ENCODE data around the gene IKZF3. TPM values are rescaled to one million over a fixed set of nuclear protein-coding genes. Genes with fewer than 3 reads are reported as not detected.

Gene IKZF3
- total RNA-seq, 1 experiment from 2014 or later: 0.22 TPM

DNA sequence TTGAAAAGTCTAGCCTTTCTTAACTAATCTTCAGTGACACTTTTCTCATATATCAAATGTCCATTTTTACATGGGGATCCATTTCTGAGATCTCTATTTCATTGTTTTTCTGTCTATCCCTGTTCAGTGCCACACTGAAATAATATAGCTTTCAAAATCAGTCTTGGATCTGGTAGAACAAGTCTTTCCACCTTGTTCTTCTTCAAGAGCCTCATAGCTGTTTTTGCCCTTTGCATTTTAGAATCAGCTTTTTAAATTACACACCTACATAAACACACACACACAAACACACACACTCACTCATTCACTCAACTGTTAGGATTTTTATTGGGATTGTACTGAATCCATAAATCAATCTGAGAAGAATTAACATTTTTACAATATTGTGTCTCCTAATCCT, 35.1 kb upstream of the IKZF3 start:
- H3K79me2 ChIP-seq (ENCODE audit: insufficient read depth, low read length): no peaks in the 10 kb centered on the region
- no peaks in the 10 kb centered on the region for H3K9me3 ChIP-seq (ENCODE audit: control insufficient read depth, low read depth, low read length)
- H3K9me3 Mint-ChIP-seq: no peaks in the 10 kb centered on the region
- no peak overlapping the region for H2AFZ ChIP-seq (ENCODE audit: low read length)
- no peak for DNase-seq
- H4K5ac ChIP-seq (ENCODE audit: insufficient read length, low read depth, low read length): no peak overlapping the region
- H4K20me1 ChIP-seq (ENCODE audit: control insufficient read depth, insufficient read depth, insufficient read length): no peaks in the 10 kb centered on the region
- H3T11ph ChIP-seq (ENCODE audit: low read length): no peak overlapping the region
- no peak overlapping the region for H2AK5ac ChIP-seq (ENCODE audit: insufficient read length, low read length)
- no peaks in the 10 kb centered on the region for H3K4me1 ChIP-seq (ENCODE audit: insufficient read depth, low read length)
- H3K14ac ChIP-seq (ENCODE audit: insufficient read depth, low read length): no peak overlapping the region
- H3K18ac ChIP-seq (ENCODE audit: insufficient read length, low read depth, low read length): no peak overlapping the region
- H3K4me2 ChIP-seq (ENCODE audit: insufficient read depth, insufficient read length, low read length): no peak overlapping the region
- no peak overlapping the region for H3K4me3 Mint-ChIP-seq
- no peaks in the 10 kb centered on the region for H3K36me3 Mint-ChIP-seq (ENCODE audit: insufficient read depth in 1 of 3, low read depth in 3 of 3)
- H3K4ac ChIP-seq (ENCODE audit: low read depth, low read length): no peak overlapping the region
- no peak overlapping the region for H2BK15ac ChIP-seq (ENCODE audit: low read depth, low read length)
- H3K27me3 ChIP-seq (ENCODE audit: insufficient read depth, low read length): no peaks in the 10 kb centered on the region
- no peak overlapping the region for H4K91ac ChIP-seq (ENCODE audit: insufficient read length, low read depth, low read length)
- H3K4me1 Mint-ChIP-seq: no peaks in the 10 kb centered on the region
- H2BK120ac ChIP-seq (ENCODE audit: low read depth, low read length, poor library complexity, severe bottlenecking): no peak overlapping the region
- no peak overlapping the region for H3K56ac ChIP-seq (ENCODE audit: insufficient read length, low read depth, low read length)
- no peak overlapping the region for H2BK12ac ChIP-seq (ENCODE audit: insufficient read length, low read depth, low read length)
- no peak overlapping the region for H4K8ac ChIP-seq (replicated peaks; ENCODE audit: insufficient read length, low read depth, low read length)
- H3K23ac ChIP-seq (ENCODE audit: insufficient read length, low read depth, low read length): no peak overlapping the region
- no peak overlapping the region for H3K27ac ChIP-seq (ENCODE audit: insufficient read length, low read depth, low read length)
- no peak overlapping the region for H2BK20ac ChIP-seq (ENCODE audit: low read depth, low read length, poor library complexity, severe bottlenecking)
- H3K23me2 ChIP-seq (ENCODE audit: insufficient read length, low read depth, low read length, poor library complexity, severe bottlenecking): no peaks in the 10 kb centered on the region
- TF ChIP-seq, protein P1, sequence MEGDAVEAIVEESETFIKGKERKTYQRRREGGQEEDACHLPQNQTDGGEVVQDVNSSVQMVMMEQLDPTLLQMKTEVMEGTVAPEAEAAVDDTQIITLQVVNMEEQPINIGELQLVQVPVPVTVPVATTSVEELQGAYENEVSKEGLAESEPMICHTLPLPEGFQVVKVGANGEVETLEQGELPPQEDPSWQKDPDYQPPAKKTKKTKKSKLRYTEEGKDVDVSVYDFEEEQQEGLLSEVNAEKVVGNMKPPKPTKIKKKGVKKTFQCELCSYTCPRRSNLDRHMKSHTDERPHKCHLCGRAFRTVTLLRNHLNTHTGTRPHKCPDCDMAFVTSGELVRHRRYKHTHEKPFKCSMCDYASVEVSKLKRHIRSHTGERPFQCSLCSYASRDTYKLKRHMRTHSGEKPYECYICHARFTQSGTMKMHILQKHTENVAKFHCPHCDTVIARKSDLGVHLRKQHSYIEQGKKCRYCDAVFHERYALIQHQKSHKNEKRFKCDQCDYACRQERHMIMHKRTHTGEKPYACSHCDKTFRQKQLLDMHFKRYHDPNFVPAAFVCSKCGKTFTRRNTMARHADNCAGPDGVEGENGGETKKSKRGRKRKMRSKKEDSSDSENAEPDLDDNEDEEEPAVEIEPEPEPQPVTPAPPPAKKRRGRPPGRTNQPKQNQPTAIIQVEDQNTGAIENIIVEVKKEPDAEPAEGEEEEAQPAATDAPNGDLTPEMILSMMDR (conservative IDR thresholded peaks at IDR 0.05): no peak
- H3K27me3 Mint-ChIP-seq (ENCODE audit: low read depth): peaks cover 1% of the 10 kb centered on the region; the same call in 1 of the 2 replicates
- no peak overlapping the region for H2BK5ac ChIP-seq (ENCODE audit: insufficient read length, low read length)
- no peak overlapping the region for H3K27ac Mint-ChIP-seq
- no peaks in the 10 kb centered on the region for H3K79me1 ChIP-seq (ENCODE audit: insufficient read depth, low read depth, low read length, poor library complexity, severe bottlenecking)
- no peak overlapping the region for H3K9ac ChIP-seq (ENCODE audit: extremely low read depth, insufficient read length, low read length)

Data from H9 (cell line).